ENCODE results near the gene TTLL12. TPM values are rescaled to one million over a fixed set of nuclear protein-coding genes. Genes with fewer than 3 reads are reported as not detected.

Gene TTLL12
- 120 TPM for total RNA-seq

GRCh38 chr22:43186272-43187170 is at the start of gene TTLL12:
TTLL12 (minus strand) TSS chr22:43187134; CDS start chr22:43187069, 65 bp downstream.
- peak; percentile 15 for ATAC-seq

- ATAC-seq: no peak
Measured at GRCh38 chr22:43235445-43236409, 48.8 kb upstream of the TTLL12 start.

GRCh38 chr22:43234264-43234988 is 47.5 kb upstream of the TTLL12 start:
- ATAC-seq: no peak

- no peak for ATAC-seq
Measured at GRCh38 chr22:43233529-43233928, 46.6 kb upstream of the TTLL12 start.

GRCh38 chr22:43232445-43232844 is 45.5 kb upstream of the TTLL12 start:
- ATAC-seq: no peak

- ATAC-seq: no peak
Measured at GRCh38 chr22:43231724-43232034, 44.7 kb upstream of the TTLL12 start.

- ATAC-seq: peak; percentile 40
Measured at GRCh38 chr22:43230971-43231723, 44.2 kb upstream of the TTLL12 start.

GRCh38 chr22:43230571-43230970 is 43.6 kb upstream of the TTLL12 start:
- ATAC-seq: no peak

GRCh38 chr22:43228863-43229262 is 41.9 kb upstream of the TTLL12 start:
- no peak for ATAC-seq

- ATAC-seq: no peak
Measured at GRCh38 chr22:43228330-43228729, 41.4 kb upstream of the TTLL12 start.

GRCh38 chr22:43227239-43227630 is 40.3 kb upstream of the TTLL12 start:
- no peak for ATAC-seq

GRCh38 chr22:43226377-43227238 is 39.7 kb upstream of the TTLL12 start:
- ATAC-seq: no peak

- ATAC-seq: no peak
Measured at GRCh38 chr22:43225609-43226008, 38.7 kb upstream of the TTLL12 start.

GRCh38 chr22:43222987-43223386 is 36.1 kb upstream of the TTLL12 start:
- no peak for ATAC-seq

GRCh38 chr22:43222262-43222661 is 35.3 kb upstream of the TTLL12 start:
- ATAC-seq: peak; percentile 16

- no peak for ATAC-seq
Measured at GRCh38 chr22:43220625-43221380, 33.9 kb upstream of the TTLL12 start.

- ATAC-seq: no peak
Measured at GRCh38 chr22:43218786-43219185, 31.9 kb upstream of the TTLL12 start.

GRCh38 chr22:43217285-43218030 is 30.5 kb upstream of the TTLL12 start:
- ATAC-seq: no peak

- no peak for ATAC-seq
Measured at GRCh38 chr22:43216738-43217137, 29.8 kb upstream of the TTLL12 start.
